Measurements from ENCODE around the gene TMEM63B.
"Not testable (repeated sequence)": the region's sequence is repeated elsewhere in the genome, so short reads cannot be mapped to it uniquely, and the experiment has no call there.

The TMEM63B gene

DNA sequence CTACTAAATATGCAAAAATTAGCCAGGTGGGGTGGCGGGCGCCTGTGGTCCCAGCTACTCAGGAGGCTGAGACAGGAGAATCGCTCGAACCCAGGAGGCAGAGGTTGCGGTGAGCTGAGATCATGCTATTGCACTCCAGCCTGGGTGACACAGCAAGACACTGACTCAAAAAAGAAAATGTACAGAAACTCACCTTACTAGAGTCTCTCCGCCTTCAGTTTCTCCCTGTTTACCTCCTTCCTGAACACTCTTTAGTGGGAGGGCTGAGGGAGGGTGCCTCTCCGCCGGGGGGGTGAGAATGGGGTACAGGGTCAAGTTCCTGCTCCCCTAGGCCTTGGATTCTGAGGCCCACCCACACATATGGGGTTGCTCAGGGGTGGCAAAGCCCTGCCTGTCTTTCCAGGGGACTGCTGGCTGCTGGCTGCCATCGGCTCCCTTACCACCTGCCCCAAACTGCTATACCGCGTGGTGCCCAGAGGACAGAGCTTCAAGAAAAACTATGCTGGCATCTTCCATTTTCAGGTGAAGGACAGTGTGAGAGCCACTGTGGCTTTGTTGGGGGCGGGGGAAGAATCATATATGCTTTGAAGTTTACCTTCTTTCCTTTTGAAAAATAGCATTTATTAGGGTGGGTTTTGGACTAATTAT lies 44.7 kb downstream of the TMEM63B start:
- no peak for DNase-seq (ENCODE audit: low read depth)

DNA sequence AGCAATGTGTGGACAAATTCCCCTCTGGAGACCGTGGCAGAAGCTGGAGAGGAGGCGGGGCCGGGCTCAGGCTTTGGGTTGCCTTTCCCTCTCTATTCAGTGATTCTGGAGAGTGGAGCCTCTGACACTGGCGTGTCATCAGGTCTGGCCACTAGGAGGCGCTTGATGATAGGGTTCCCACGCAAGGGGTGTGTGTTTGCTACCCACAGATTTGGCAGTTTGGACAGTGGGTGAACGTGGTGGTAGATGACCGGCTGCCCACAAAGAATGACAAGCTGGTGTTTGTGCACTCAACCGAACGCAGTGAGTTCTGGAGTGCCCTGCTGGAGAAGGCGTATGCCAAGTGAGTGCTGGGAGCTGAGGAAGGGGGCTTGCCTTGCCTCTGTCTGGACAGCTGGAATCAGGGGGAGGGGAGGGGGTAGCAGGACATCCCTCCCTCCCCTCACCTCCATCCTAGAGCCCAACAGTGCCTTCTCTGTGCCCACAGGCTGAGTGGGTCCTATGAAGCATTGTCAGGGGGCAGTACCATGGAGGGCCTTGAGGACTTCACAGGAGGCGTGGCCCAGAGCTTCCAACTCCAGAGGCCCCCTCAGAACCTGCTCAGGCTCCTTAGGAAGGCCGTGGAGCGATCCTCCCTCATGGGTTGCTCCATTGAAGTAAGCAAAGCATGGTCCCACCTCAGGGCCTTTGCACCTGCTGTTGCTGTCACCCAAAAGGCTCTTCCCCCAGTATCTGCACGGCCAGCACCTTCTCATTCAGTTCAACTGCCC lies 45.6 kb downstream of the TMEM63B start:
- peak; percentile 81 for DNase-seq (ENCODE audit: low read depth)

GRCh38 chr6:44176130-44176761 lies 48.9 kb downstream of the TMEM63B start:
- no peak for DNase-seq (ENCODE audit: low read depth)

DNA sequence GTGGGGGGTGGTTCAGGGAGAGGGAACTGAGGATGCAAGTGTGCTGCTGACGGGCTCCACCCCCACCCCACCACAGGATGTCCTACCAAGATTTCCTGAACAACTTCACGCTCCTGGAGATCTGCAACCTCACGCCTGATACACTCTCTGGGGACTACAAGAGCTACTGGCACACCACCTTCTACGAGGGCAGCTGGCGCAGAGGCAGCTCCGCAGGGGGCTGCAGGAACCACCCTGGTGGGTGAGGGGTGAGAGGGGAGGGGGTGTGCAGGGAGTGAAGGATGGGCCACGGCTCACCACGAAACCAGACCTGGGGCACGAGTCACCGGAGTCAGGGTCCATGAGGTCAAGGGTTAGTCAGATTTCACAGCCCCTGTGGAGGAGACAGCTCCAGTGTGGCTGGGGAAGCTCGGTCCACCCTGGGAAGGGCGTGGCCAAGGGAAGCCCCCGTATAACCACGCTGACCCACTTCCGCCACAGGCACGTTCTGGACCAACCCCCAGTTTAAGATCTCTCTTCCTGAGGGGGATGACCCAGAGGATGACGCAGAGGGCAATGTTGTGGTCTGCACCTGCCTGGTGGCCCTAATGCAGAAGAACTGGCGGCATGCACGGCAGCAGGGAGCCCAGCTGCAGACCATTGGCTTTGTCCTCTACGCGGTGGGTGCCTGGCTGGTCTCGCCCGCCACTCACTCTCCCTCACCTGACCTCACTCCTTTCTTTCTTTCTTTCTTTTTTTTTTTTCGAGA lies 49.6 kb downstream of the TMEM63B start:
- DNase-seq (ENCODE audit: low read depth): no peak

- peak; percentile 87 for DNase-seq (ENCODE audit: low read depth)
Measured at GRCh38 chr6:44177691-44178423, 50.5 kb downstream of the TMEM63B start.

DNA sequence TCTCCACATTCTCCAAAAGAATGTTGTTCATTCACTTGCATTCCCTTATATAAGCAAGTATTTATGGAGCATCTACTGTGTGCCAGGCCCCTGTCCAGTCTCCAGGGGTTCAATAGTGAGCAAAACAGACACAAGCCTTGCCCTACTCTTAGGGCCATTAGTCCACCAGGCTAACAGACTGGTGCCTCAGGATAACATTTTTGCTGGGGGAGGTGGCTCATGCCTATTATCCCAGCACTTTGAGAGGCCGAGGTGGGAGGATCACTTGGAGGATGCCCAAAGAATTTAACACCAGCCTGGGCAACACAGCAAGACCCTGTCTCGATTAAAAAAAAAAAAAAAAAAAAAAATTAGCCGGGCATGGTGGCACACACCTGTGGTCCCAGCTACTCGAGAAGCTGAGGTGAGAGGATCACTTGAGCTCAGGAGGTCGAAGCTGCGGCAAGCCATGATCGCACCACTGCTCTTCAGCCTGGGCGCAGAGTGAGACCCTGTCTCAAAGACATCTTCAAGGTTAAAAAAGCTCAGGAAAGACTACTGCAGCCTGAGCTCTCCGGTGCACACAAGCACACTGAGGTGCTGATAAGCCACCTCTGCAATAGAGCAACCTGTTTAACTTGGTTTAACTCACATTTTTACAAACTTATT lies 51.2 kb downstream of the TMEM63B start:
- no peak for DNase-seq (ENCODE audit: low read depth)

DNA sequence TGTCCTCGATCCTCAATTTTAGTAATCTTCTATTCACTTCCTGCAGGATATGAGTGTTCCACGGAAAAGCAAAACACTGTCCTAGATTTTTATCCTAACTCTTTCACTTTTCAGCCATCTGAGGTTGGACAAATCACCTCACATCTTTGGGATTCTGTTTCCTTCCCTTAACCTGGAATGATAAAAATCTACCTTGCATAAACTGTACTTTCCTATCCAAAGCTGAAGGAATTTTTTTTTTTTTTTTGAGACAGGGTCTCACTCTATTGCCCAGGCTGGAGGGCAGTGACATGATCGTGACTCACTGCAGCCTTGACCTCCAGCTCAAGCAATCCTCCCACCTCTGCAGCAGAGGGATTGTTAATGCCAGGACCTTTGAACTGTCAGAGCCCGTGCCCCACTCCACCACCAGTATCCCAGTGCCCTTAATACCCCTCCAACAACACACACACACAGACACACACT lies 51.8 kb downstream of the TMEM63B start:
- DNase-seq (ENCODE audit: low read depth): peak; percentile 13

DNA sequence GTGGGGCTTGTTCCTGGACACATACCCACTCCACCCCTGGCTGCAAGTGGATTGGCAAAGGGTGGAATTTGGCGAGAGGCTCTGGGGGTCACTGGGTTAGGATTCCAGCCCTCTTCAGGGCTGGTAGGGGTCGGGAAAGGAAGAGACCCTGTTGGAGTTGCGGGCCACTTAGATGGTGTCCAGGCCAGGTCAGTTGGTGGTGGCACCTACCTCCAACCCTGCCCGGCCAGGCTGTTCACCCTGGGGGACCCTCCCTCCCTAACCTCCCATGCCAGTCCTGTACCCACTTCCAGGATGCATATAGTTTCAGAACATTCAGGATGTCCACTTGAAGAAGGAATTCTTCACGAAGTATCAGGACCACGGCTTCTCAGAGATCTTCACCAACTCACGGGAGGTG lies 52.3 kb downstream of the TMEM63B start:
- DNase-seq (ENCODE audit: low read depth): no peak

- DNase-seq (ENCODE audit: low read depth): no peak
Measured at GRCh38 chr6:44180406-44180805, 53.1 kb downstream of the TMEM63B start.

- DNase-seq (ENCODE audit: low read depth): no peak
Measured at GRCh38 chr6:44180886-44181285, 53.5 kb downstream of the TMEM63B start.

DNA sequence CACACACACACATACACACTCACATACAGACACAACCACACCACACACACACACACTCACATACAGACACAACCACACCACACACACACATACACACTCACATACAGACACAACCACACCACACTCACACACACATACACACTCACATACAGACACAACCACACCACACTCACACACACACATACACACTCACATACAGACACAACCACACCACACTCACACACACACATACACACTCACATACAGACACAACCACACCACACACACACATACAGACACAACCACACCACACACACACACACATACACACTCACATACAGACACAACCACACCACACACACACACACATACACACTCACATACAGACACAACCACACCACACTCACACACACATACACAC lies 54.4 kb downstream of the TMEM63B start:
- DNase-seq (ENCODE audit: low read depth): not testable (repeated sequence)

DNA sequence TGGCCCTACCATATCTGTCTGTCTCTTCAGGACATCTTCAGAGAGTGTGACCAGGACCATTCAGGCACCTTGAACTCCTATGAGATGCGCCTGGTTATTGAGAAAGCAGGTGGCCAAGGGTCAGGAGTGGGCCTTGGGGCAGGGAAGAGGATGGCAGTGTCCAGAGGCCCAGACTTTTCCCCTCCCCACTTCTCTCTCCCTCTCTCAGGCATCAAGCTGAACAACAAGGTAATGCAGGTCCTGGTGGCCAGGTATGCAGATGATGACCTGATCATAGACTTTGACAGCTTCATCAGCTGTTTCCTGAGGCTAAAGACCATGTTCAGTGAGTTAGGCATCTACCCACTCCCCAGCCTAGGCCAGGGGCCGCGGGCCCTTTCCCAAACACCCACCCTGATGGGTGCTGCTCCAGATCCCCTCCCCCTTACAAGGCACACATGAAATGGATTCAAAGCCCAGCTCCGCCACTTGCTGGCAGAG lies 55.6 kb downstream of the TMEM63B start:
- no peak for DNase-seq (ENCODE audit: low read depth)

DNA sequence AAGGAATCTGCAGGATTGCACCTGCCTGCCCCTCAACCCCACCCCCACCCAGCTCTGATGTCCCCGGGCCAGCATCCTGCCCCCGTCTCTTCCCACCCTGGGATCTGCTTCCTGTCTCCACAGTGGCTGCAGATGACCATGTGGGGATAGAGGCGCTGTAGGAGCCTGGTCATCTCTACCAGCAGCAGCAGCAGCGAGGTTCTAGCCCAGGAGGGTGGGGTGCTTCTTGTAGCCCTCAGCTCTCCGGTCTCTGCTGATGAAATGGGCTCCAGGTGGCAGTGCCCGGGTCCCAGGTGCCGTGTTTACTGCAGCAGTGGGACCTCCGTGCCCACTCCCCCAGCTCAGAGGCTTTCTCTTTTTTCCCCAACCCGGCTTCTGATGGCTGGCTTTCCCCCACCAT lies 56.4 kb downstream of the TMEM63B start:
- DNase-seq (ENCODE audit: low read depth): no peak

DNA sequence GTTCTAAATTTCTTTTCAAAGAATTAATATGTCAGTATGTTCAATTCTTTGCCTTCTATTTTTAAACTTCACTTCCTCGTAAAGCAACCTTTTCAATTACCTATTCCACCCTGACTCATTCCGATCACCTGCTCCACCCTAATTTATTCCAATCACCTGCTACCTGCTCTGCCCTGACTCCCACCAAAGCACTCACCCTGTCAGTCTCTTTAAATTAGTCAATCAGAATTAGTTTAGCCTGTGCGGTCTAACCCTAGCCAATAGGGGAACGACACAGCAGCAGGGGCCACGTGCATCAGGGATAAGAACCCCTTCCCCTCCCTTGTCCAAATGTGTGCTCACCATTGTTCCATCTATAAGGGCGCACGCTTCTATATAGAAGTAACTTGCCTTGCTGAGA lies 58.0 kb downstream of the TMEM63B start:
- not testable (repeated sequence) for DNase-seq (ENCODE audit: low read depth)

- DNase-seq (ENCODE audit: low read depth): no peak
Measured at GRCh38 chr6:44185953-44186634, 58.7 kb downstream of the TMEM63B start.

DNA sequence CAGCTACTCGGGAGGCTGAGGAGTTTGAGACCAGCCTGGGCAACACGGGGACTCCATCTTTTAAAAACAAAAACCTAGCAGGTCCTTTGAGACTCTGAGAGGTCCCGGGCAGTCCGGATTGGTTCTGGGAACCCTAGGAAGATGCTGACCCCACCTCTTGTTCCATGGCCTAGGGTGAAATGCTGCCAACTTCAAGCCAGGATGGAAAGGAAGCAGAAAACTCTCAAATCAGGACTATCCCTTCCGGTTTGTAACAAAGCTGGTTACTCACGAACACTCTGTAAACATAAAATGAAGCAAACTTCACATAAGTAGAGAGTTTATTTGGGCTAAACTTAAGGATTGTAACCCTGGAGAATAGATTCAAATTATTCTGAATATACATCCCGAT lies 59.3 kb downstream of the TMEM63B start:
- DNase-seq (ENCODE audit: low read depth): no peak

DNA sequence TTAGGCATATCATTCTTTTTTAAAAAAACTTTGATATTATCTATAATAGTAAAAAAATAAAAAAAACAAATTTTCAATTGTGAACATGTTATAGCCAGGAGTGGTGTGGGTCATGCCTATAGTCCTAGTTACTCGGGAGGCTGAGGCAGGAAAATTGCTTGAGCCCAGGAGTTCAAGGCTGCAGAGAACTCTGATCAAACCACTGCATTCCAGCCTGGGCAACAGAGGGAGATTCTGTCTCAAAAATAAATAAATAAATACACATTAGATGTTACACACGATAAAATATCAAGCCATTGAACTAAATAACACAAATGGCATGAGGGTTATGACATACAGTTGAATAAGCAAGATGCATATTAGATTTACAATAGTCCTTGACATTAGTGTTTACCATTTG lies 61.5 kb downstream of the TMEM63B start:
- no peak for DNase-seq (ENCODE audit: low read depth)

DNA sequence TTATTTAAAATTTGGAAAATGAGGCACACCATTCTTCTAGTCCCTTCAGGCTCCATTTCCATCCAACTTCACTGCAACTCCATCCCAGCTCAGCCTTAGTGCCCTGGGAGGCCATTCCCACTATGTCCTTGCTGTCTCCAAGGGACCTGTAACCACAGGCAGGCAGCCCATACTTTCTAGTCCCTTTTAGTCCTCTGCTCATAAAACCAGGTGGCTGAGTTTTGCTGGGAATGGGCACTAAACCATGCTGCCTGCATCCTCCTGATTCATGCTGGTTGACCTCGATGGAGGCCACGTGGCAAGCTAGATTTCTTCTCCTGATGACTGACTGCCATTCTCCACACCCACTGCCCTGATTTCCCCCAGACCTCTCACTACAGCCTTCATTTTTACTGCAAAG lies 61.9 kb downstream of the TMEM63B start:
- DNase-seq (ENCODE audit: low read depth): no peak

GRCh38 chr6:44190715-44191114 lies 63.4 kb downstream of the TMEM63B start:
- DNase-seq (ENCODE audit: low read depth): no peak

DNA sequence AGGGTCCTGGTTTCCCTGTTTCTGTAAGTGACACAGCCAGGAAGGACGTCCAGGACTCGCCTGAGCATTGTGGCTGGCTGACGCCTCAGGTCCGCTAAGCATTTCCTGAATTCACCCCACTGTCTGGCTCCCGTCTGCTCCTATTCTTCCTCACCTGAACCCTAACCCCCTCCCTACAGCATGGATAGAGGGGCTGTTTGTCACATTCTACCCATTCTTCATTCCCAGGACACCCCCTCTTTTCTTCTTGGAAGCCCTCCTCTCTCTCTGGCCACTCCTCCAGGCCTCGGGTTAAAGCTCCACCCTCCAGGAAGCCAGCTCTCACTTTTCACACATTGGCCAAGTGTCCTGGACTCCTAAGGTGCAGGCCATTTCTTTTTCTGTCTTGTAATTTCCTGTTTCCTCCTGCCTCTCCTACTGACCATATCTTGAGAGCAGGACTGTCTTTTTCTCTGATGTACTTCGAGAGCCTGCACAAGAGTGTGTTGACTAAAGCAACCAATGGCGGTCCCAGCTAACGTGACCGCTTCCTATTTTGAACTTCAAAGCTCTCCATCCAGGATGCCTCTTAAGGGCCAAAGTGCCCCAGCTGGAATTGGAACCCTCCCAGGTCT lies 65.2 kb downstream of the TMEM63B start:
- DNase-seq (ENCODE audit: low read depth): no peak
